ENCODE data around the gene PAFAH1B2. TPM values are rescaled to one million over a fixed set of nuclear protein-coding genes. Genes with fewer than 3 reads are reported as not detected.

The PAFAH1B2 gene
- total and polyA plus RNA-seq, 2 of the 8 experiments (the other 6 are each of a cell fraction or from before 2014, with no cell fraction given): 38.2 to 161 TPM

- Histone ChIP-seq H3K9me3 (ENCODE audit: insufficient read depth in 2 of 2, low read depth in 1 of 2, low read length in 1 of 2) (no peaks in the 10 kb centered on the region), H4K91ac (replicated peaks; ENCODE audit: insufficient read length, low read length) (no peak overlapping the region), H3K23me2 (ENCODE audit: low read depth, low read length) (no peaks in the 10 kb centered on the region), H2BK15ac (ENCODE audit: low read length) (no peak overlapping the region), H3K79me2 (ENCODE audit: control insufficient read depth in 1 of 2, insufficient read depth in 2 of 2, low read length in 2 of 2) (no peaks in the 10 kb centered on the region), H3K4me1 (replicated peaks in 1 of 4; ENCODE audit: control insufficient read depth in 3 of 4, insufficient read depth in 4 of 4, low read length in 3 of 4) (no peaks in the 10 kb centered on the region), H3K9ac (replicated peaks in 1 of 4; ENCODE audit: extremely low read depth in 1 of 4, low read depth in 3 of 4, low read length in 3 of 4) (no peak overlapping the region), H2BK12ac (ENCODE audit: low read depth, low read length) (no peak overlapping the region), H3K23ac (ENCODE audit: insufficient read length) (no peak overlapping the region), H3K27ac (ENCODE audit: low read depth, low read length) (no peak overlapping the region), H4K20me1 (replicated peaks in 1 of 2; ENCODE audit: control insufficient read depth in 1 of 2, insufficient read depth in 2 of 2, low read length in 2 of 2) (peaks cover 0 to 3% of the 10 kb centered on the region in 2 experiments), H4K8ac (ENCODE audit: extremely low read depth, insufficient read depth, low read length) (no peak overlapping the region), H2BK5ac (ENCODE audit: low read depth, low read length) (no peak overlapping the region), H3K56ac (replicated peaks; ENCODE audit: insufficient read length, low read depth, low read length) (no peak overlapping the region), H2AK5ac (ENCODE audit: low read depth, low read length) (no peak overlapping the region), H3K18ac (ENCODE audit: extremely low read depth, low read length) (no peak overlapping the region), H3K36me3 (ENCODE audit: control insufficient read depth in 2 of 4, insufficient read depth in 4 of 4, low read length in 3 of 4) (peaks cover 2 to 29% (median 15%) of the 10 kb centered on the region in 4 experiments; a peak in 5 of 8 replicates), H3K14ac (ENCODE audit: insufficient read length) (no peak overlapping the region), H2AFZ (ENCODE audit: low read length) (no peak overlapping the region), H3K4ac (replicated peaks; ENCODE audit: insufficient read length, low read depth, low read length) (no peak overlapping the region), H3K4me2 (ENCODE audit: insufficient read depth in 1 of 2, low read depth in 2 of 2, low read length in 2 of 2) (no peak overlapping the region), H3K79me1 (ENCODE audit: low read depth, low read length) (no peaks in the 10 kb centered on the region; the same call in 1 of the 2 replicates), H4K5ac (ENCODE audit: insufficient read length, low read depth, low read length) (no peak overlapping the region), H2BK20ac (ENCODE audit: low read length) (no peak overlapping the region), H2BK120ac (replicated peaks; ENCODE audit: low read depth, low read length) (no peak overlapping the region), H3K4me3 (ENCODE audit: extremely low read depth in 1 of 4, insufficient read depth in 2 of 4, low read depth in 3 of 4, low read length in 4 of 4) (no peak overlapping the region), H3K27me3 (replicated peaks in 1 of 4; ENCODE audit: control insufficient read depth in 3 of 4, extremely low read depth in 1 of 4, insufficient read depth in 3 of 4, low read length in 3 of 4) (no peaks in the 10 kb centered on the region)
- DNase-seq (ENCODE audit: low read depth in 1 of 2, low spot score in 2 of 2): no peak
- ChIA-PET POLR2A (ENCODE audit: partially characterized antibody) (interaction anchor here (0.8 to 4.3 kb wide), 11 partner anchors 9 to 76 kb away, joined by 3 to 35 read pairs (median 5); partner anchors contain the start of genes PAFAH1B2, PCSK7 and TAGLN), CTCF (ENCODE audit: partially characterized antibody) (interaction anchor here (0.5 to 2.8 kb wide), 14 partner anchors 8 to 1395 kb away, joined by 3 to 24 read pairs (median 3); partner anchors contain the start of genes PAFAH1B2 and PCSK7)
- WGBS, 2 experiments (ENCODE audit: extremely low coverage in 1 of 2, insufficient coverage in 1 of 2, insufficient read length in 1 of 2, insufficient replicate concordance in 2 of 2, low coverage in 1 of 2, low lambda C conversion rate in 2 of 2, missing lambda C conversion rate in 1 of 2): 92% methylated on average over 14 of the region's 14 CpGs; no CpG with 5 or more reads in 1 of the 2 experiments
- FAIRE-seq: no peak
- TF ChIP-seq YY1 (IDR thresholded peaks at IDR 0.05; ENCODE audit: low read depth, low read length) (no peak), HDAC2 (IDR thresholded peaks at IDR 0.05; ENCODE audit: borderline replicate concordance in 1 of 2, low read depth in 2 of 2, low read length in 2 of 2) (no peak), JUND (IDR thresholded peaks at IDR 0.05; ENCODE audit: low read length) (no peak), TBP (IDR thresholded peaks at IDR 0.05; ENCODE audit: low read depth, low read length) (no peak), TAF1 (IDR thresholded peaks at IDR 0.05; ENCODE audit: low read depth, low read length) (no peak), BCL11A (IDR thresholded peaks at IDR 0.05; ENCODE audit: low read depth in 2 of 2, low read length in 2 of 2) (no peak), BACH1 (IDR thresholded peaks at IDR 0.05; ENCODE audit: low read length) (no peak), CTBP2 (IDR thresholded peaks at IDR 0.05; ENCODE audit: borderline replicate concordance, insufficient read depth, insufficient read length, low read length) (no peak), POLR2A (IDR thresholded peaks at IDR 0.05; ENCODE audit: control extremely low read depth in 1 of 2, low read depth in 2 of 2, low read length in 2 of 2) (no peak), RBBP5 (IDR thresholded peaks at IDR 0.05; ENCODE audit: borderline replicate concordance, low read depth, low read length) (no peak), EGR1 (IDR thresholded peaks at IDR 0.05; ENCODE audit: borderline replicate concordance, low read depth, low read length) (no peak), MAX (IDR thresholded peaks at IDR 0.05) (no peak)
Observed at GRCh38 chr11:117172724-117173421, 28.8 kb downstream of the PAFAH1B2 start.

Measured in H1 (cell line).